SU-DHL-6 (cell line): ENCODE measurements around the gene APPBP2.

ENCODE experiments used
- EZH2phosphoT487 ChIP-seq: fragments of 200-600 bp; sonication (generic), shearing (Covaris generic); conservative IDR thresholded peaks from 2 replicates; pipeline ENCODE4 v1.6.1; 2018; ENCODE audit warnings: mild to moderate bottlenecking, antibody characterized with exemption, low read length, moderate library complexity, mixed read lengths
- TF ChIP-seq, protein P1 (sequence below): fragments of 200-600 bp; sonication (generic); IDR thresholded peaks from one replicate; pipeline ENCODE4 v1.5.1; 2017; ENCODE audit warnings: antibody characterized with exemption, mild to moderate bottlenecking, low read length, moderate library complexity; ENCODE audit not compliant: insufficient read depth, poor library complexity, severe bottlenecking

DNA sequence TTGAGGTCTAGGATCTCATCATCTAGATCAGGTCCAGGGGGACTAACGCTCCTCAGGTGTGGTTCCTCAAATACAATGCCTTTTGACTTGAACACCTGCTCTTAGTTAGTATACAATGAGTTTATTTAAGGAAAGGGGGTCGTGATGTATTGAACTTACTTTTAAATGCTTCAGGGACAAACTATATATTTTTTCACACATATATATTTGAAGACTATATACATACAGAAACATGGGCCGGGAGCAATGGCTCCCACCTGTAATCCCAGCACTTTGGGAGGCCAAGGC, 122.6 kb downstream of the APPBP2 start:
- TF ChIP-seq, protein P1, sequence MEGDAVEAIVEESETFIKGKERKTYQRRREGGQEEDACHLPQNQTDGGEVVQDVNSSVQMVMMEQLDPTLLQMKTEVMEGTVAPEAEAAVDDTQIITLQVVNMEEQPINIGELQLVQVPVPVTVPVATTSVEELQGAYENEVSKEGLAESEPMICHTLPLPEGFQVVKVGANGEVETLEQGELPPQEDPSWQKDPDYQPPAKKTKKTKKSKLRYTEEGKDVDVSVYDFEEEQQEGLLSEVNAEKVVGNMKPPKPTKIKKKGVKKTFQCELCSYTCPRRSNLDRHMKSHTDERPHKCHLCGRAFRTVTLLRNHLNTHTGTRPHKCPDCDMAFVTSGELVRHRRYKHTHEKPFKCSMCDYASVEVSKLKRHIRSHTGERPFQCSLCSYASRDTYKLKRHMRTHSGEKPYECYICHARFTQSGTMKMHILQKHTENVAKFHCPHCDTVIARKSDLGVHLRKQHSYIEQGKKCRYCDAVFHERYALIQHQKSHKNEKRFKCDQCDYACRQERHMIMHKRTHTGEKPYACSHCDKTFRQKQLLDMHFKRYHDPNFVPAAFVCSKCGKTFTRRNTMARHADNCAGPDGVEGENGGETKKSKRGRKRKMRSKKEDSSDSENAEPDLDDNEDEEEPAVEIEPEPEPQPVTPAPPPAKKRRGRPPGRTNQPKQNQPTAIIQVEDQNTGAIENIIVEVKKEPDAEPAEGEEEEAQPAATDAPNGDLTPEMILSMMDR: no peak
- no peak for TF ChIP-seq EZH2phosphoT487
